COLO829 (cell line): ENCODE data around the gene GAN.

Source experiments
- DNase-seq: peaks from one replicate; pipeline ENCODE4 v3.0.0; 2012; ENCODE audit warnings: low spot score

Gene GAN

GRCh38 chr16:81432937-81433557 is 118.3 kb downstream of the GAN start:
- no peak for DNase-seq

GRCh38 chr16:81435103-81435502 is 120.3 kb downstream of the GAN start:
- DNase-seq = no peak

GRCh38 chr16:81435567-81435966 is 120.8 kb downstream of the GAN start:
- no peak for DNase-seq

- DNase-seq = no peak
Measured at GRCh38 chr16:81436386-81436785, 121.6 kb downstream of the GAN start.

- no peak for DNase-seq
Measured at GRCh38 chr16:81437865-81438264, 123.1 kb downstream of the GAN start.
